PFSK-1 (cell line): ENCODE measurements around the gene ADD3.

Experiments
- FOXP2 ChIP-seq: optimal IDR thresholded peaks from 2 replicates; pipeline ENCODE3; 2011; ENCODE audit warnings: borderline replicate concordance, control low read depth, inconsistent platforms; ENCODE audit not compliant: insufficient read depth; ENCODE audit errors: extremely low read length, extremely low read depth
- POLR2AphosphoS5 ChIP-seq: IDR thresholded peaks from 2 replicates; pipeline ENCODE4 v1.6.1; 2012; ENCODE audit warnings: low read depth, mild to moderate bottlenecking, control low read depth, low read length, moderate library complexity
- SIN3A ChIP-seq: IDR thresholded peaks from 2 replicates; pipeline ENCODE4 v1.6.1; 2012; ENCODE audit warnings: mild to moderate bottlenecking, low read length, moderate library complexity, borderline replicate concordance; ENCODE audit not compliant: insufficient read depth
- TAF1 ChIP-seq: IDR thresholded peaks from 2 replicates; pipeline ENCODE4 v1.6.1; 2012; ENCODE audit warnings: low read length, control low read depth, borderline replicate concordance; ENCODE audit not compliant: insufficient read depth
- TF ChIP-seq, protein P1 (sequence below), 2 experiments: IDR thresholded peaks; 2 replicates each; pipeline versions ENCODE4 v1.6.1 to v1.8.0; 2011 to 2012; ENCODE audit warnings: low read depth in 2 of 2, low read length in 2 of 2, control low read depth in 1 of 2, inconsistent platforms in 1 of 2, mild to moderate bottlenecking in 1 of 2, moderate library complexity in 1 of 2; ENCODE audit not compliant: insufficient read depth in 1 of 2

ADD3 gene

DNA sequence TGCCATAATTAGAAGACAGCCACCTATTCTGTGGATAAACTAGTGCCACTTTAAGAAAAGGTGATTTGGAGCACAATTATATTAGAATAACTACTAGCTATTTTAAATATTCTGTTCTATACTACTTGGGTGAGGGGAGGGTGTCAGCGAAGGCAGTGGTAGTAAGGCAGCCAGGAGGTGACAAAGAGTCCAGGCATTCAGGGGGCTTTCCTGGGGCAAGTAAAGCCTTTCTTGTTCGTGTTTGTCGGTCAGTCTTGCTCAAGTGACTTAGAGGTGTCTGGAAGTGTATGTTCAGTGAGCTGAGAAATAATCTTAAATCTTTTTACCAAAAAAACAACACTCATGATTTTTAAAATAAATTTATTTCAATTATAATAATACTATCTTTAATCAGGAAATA, 34.4 kb downstream of the ADD3 start:
- TF ChIP-seq POLR2AphosphoS5 (no peak), FOXP2 (no peak), TAF1 (no peak), SIN3A (no peak)
- TF ChIP-seq, protein P1, sequence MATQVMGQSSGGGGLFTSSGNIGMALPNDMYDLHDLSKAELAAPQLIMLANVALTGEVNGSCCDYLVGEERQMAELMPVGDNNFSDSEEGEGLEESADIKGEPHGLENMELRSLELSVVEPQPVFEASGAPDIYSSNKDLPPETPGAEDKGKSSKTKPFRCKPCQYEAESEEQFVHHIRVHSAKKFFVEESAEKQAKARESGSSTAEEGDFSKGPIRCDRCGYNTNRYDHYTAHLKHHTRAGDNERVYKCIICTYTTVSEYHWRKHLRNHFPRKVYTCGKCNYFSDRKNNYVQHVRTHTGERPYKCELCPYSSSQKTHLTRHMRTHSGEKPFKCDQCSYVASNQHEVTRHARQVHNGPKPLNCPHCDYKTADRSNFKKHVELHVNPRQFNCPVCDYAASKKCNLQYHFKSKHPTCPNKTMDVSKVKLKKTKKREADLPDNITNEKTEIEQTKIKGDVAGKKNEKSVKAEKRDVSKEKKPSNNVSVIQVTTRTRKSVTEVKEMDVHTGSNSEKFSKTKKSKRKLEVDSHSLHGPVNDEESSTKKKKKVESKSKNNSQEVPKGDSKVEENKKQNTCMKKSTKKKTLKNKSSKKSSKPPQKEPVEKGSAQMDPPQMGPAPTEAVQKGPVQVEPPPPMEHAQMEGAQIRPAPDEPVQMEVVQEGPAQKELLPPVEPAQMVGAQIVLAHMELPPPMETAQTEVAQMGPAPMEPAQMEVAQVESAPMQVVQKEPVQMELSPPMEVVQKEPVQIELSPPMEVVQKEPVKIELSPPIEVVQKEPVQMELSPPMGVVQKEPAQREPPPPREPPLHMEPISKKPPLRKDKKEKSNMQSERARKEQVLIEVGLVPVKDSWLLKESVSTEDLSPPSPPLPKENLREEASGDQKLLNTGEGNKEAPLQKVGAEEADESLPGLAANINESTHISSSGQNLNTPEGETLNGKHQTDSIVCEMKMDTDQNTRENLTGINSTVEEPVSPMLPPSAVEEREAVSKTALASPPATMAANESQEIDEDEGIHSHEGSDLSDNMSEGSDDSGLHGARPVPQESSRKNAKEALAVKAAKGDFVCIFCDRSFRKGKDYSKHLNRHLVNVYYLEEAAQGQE (IDR thresholded peaks at IDR 0.05; ENCODE audit: insufficient read depth in 1 of 2, low read depth in 2 of 2, low read length in 2 of 2), result no peak

DNA sequence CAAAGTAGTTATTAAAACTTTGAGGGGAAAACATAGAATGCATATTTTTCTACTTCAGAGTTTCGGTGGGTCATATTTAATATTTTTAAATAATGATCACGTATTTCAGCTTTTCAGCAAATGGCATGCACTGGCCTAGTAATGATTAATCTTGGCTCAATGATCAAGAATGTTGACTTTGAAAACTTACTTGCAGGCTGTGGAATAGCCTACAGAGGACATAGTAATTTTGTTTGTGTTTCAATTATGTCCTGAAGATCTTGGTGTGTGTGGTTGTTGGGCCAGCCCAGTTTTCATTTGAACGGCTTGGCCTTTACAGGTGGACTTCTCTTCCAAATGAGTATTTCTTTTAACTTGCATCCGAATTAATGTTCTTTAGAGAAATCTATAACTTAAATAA, 35.1 kb downstream of the ADD3 start:
- no peak for TF ChIP-seq FOXP2
- TF ChIP-seq, protein P1 (IDR thresholded peaks at IDR 0.05; ENCODE audit: insufficient read depth in 1 of 2, low read depth in 2 of 2, low read length in 2 of 2), result no peak

DNA sequence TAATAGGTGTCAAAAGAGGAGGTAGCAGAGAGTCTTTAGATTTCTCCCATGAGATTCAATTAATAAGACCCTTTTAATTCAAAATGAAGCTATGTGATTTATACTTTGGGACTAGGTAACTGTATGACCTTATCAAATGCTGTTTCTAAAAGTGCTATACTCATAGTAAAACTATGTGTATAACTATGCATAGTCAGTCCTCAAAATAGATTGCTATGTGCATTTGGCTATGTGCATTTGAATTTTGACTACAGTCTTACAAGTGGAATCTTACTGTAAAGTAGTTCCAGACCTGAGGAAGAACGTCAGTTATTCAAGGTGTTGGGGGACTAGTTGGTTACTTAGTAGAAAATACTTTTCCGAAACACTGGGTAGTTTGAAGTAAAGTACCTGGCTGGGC, 36.9 kb downstream of the ADD3 start:
- no peak for TF ChIP-seq FOXP2
- TF ChIP-seq, protein P1 (IDR thresholded peaks at IDR 0.05; ENCODE audit: insufficient read depth in 1 of 2, low read depth in 2 of 2, low read length in 2 of 2), result no peak
- TF ChIP-seq TAF1, result no peak
- no peak for TF ChIP-seq SIN3A
- no peak for TF ChIP-seq POLR2AphosphoS5

DNA sequence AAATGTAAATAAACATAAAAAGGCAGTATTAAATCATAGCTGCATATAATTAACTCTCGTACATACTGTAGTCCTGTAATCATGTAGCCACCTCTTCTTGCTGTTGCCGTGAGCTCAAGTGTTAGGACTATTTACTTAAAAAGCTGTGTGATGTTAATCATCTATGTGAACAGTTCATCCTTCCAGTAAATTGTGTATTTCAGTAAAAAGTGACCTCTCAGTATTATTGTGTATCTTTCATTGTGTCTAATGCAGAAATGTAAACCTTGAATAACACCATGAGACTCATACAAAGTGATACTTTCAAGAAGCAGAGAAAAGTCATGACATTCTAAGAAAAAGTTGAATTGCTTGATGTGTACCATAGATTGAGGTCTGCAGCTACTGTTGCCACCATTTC, 38.0 kb downstream of the ADD3 start:
- TF ChIP-seq FOXP2 (no peak), TAF1 (no peak), POLR2AphosphoS5 (no peak), SIN3A (no peak)
- TF ChIP-seq, protein P1 (IDR thresholded peaks at IDR 0.05; ENCODE audit: insufficient read depth in 1 of 2, low read depth in 2 of 2, low read length in 2 of 2), result no peak

- TF ChIP-seq FOXP2 (no peak), TAF1 (no peak), POLR2AphosphoS5 (no peak), SIN3A (no peak)
- TF ChIP-seq, protein P1 (IDR thresholded peaks at IDR 0.05; ENCODE audit: insufficient read depth in 1 of 2, low read depth in 2 of 2, low read length in 2 of 2), result no peak
Measured at GRCh38 chr10:110048781-110049180, 41.0 kb downstream of the ADD3 start.
